RPMI7951 (cell line): ENCODE data around the gene SLIT3. TPM values are rescaled to one million over a fixed set of nuclear protein-coding genes. Genes with fewer than 3 reads are reported as not detected.
A peak's percentile ranks its signal among the peaks of the same experiment; 100 is the strongest.

Experiments
- DNase-seq: peaks from one replicate; pipeline ENCODE4 v3.0.0-alpha.2; 2012; ENCODE audit warnings: low read depth
- total RNA-seq: library from RNA; depleted of rRNA; stranded (reverse); fragments of >200 nt; shearing (Covaris generic); gene quantifications from 2 replicates; pipeline ENCODE4 v1.2.3, GENCODE V29; 2014

The SLIT3 gene
- total RNA-seq, 1 experiment from 2014 or later: 0.72 TPM

- peak; percentile 26 for DNase-seq
These were observed 369.1 kb downstream of the SLIT3 start for GRCh38 chr5:168931638-168932345.

GRCh38 chr5:168929656-168930055 is 371.3 kb downstream of the SLIT3 start:
- no peak for DNase-seq

- DNase-seq: no peak
These were observed 375.8 kb downstream of the SLIT3 start for GRCh38 chr5:168925160-168925559.

GRCh38 chr5:168921147-168921866 is 379.6 kb downstream of the SLIT3 start:
- no peak for DNase-seq

DNA sequence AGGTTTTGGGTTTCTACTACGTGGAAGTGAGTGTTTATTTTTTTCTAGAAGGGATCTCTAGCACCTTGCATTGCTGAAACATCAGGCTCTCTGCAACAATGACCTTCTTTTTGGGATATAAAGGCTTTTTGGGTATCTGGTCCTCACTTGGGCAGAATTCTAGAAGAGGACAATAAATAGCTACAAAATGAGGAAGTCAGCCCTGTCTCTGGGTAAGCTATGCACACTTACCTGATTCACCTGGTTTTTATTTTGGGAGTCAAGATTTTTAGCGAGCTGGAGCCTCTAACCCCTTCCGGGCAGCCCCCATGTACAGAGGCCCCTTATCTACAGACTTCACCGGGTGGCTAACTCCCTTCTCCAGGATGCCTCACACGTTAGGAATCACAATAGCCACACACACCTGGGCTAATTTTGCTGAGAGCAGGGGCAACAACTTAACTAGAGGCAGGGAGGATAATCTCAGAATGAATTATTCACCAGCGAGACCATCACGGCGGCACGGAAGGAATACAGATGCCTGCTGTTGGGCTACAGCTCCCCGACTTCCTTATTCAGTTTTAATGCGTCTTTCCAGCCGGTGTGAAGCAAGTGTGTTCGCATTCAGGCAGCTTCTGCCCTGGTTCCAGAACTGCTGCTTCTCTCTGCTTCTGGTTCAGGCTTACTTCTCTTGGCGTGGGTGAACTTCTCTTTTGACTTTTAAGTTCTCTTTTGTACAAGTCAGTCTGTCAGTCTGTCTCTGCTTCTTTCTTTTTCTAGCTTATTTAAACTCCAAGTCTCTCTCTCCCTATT is 380.7 kb downstream of the SLIT3 start:
- no peak for DNase-seq

GRCh38 chr5:168917947-168918600 is 382.9 kb downstream of the SLIT3 start:
- DNase-seq: no peak

DNA sequence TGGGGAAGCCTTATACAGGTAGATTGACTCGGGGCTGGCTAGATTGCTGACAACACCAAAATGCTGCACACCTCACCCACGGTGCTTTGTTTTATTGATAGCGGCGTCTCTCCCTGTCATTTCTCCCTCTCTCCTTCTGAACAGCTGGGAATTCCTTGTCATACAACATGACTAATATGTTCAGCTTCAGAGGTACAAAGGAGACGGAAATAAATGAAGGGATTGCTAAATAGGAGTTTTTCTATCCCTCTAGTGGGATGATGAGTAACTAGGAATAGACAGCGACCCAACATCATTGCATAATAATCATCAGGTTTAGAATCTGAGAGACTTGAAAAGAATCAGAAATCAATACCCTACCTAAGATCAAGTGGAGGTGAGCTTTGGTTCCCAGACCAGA is 384.1 kb downstream of the SLIT3 start:
- DNase-seq: peak; percentile 14

DNA sequence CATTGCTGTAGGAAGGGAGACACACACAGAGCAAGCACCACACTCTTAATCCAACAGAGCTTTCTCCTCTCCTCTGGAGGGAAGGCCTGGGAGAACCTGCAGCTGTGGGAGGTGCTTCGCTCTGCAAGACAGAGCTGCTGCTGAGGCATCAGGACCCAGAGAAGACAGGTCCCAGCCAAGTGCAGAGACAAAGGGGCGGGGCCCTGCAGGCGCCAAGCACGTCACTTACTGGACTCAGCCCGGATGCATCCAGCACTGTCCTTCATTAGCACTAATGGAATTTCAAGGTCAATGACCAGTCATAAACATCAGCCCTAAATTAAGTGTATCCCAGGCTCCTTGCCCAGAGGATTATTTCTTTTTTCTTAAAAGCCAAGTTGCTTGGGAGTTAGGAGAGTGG is 384.7 kb downstream of the SLIT3 start:
- no peak for DNase-seq

- no peak for DNase-seq
These were observed 386.4 kb downstream of the SLIT3 start for GRCh38 chr5:168914491-168914890.

DNA sequence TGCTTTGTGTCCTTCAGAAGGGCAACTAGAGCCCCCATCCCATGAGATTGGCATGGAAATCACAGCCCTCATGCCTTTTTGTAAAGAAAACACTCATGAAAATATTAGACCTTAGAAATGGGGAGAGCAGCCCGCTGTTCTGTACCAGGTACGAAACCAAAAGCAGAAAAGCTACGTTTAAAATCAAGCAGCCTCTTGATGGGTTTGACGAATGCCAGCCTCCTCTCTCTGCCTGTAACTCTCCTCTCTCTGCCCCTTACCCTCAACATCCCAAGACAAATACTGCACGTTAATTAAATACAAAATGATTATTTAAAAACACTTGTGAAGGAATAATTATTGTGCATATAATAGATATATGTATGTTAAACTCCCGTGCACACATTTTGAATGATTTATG is 390.1 kb downstream of the SLIT3 start:
- no peak for DNase-seq

DNA sequence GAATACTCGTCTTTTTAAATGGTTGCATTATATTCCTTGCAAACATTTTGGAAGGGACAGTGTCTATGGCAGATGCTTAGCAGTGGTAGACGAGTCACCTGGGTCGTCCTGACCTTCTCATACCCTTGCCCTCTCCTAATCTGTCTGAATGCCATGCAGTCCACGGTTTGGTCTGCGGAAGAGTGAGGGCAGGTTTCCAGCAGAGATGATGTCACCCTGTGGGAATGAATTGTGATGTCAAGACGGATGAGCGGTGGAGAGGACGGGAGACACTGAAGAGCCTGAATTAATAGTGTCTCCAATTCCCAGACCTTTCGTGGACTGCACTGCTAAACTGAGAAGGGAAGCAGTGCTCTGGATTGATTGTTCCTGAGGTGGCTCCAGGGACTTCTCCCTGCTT is 392.7 kb downstream of the SLIT3 start:
- no peak for DNase-seq

- DNase-seq: no peak
These were observed 397.9 kb downstream of the SLIT3 start for GRCh38 chr5:168903061-168903460.

GRCh38 chr5:168899673-168900072 is 401.3 kb downstream of the SLIT3 start:
- no peak for DNase-seq

DNA sequence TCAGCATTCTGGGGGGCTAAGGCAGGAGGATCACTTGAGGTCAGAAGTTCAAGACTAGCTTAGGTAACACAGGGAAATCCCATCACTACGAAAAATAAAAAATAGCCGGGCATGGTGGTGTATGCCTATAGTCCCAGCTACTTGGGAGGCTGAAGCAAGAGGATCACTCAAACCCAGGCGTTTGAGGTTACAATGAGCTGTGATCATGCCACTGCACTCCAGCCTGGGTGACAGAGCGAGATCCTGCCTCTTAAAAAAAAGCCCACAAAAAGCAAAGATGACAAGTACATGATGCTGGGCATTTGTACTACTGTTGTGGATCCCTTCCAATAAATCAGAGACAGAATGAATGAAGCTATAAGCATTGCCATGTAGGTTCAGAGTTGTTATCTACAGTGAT is 401.7 kb downstream of the SLIT3 start:
- no peak for DNase-seq

- DNase-seq: no peak
These were observed 402.6 kb downstream of the SLIT3 start for GRCh38 chr5:168898247-168898911.

- DNase-seq: no peak
These were observed 403.4 kb downstream of the SLIT3 start for GRCh38 chr5:168897387-168898122.

GRCh38 chr5:168895295-168896071 is 405.5 kb downstream of the SLIT3 start:
- no peak for DNase-seq

DNA sequence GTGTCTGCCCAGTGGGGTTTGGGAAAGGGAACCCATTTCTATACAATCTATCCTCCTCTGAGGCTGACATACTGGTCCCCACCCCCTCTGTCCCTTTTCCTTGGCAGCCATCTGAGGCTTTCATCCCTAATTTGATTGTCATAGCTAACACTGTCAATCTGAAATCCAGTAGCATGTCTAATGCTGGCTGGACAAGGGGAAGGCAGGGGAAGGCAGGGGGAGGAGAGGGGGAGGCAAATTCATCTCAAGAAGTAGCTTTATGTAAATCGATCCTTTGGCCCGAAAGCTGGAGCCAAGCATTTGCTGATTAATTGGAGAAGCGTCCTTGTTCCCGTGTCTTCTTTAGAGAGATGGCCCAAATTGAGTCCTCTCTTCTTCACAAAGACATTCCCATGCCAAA is 407.7 kb downstream of the SLIT3 start:
- DNase-seq: no peak

- no peak for DNase-seq
These were observed 408.2 kb downstream of the SLIT3 start for GRCh38 chr5:168892618-168893186.
